CD8-positive, alpha-beta memory T cell (primary cell): ENCODE measurements around the gene WDR20. TPM values are rescaled to one million over a fixed set of nuclear protein-coding genes. Genes with fewer than 3 reads are reported as not detected.

Source experiments
- CTCF ChIA-PET: fragments of 350-600 bp; sonication (Branson Sonifier 250); formaldehyde crosslinking; loops from one replicate; lab custom pipeline; 2021; ENCODE audit warnings: antibody characterized with exemption; lab: Charles Lee
- POLR2A ChIA-PET: fragments of 350-600 bp; sonication (Branson Sonifier 250); formaldehyde crosslinking; loops from one replicate; lab custom pipeline; 2021; ENCODE audit warnings: antibody characterized with exemption; lab: Charles Lee
- DNase-seq, 5 donors: peaks; one replicate each; pipeline versions ENCODE4 v3.0.0 to v3.0.0-alpha.2; 2020 to 2022; ENCODE audit warnings: mixed read lengths in 1 of 5
- H3K27ac ChIP-seq: one replicate; pipeline ENCODE4 v1.7.0; 2013; ENCODE audit warnings: low read depth, mild to moderate bottlenecking, low read length, moderate library complexity
- H3K27me3 ChIP-seq: 2 replicates; pipeline ENCODE4 v1.7.0; 2013; ENCODE audit warnings: low read length, mild to moderate bottlenecking; ENCODE audit not compliant: insufficient read depth, poor library complexity, severe bottlenecking
- H3K36me3 ChIP-seq: 2 replicates; pipeline ENCODE4 v1.7.0; 2013; ENCODE audit warnings: mild to moderate bottlenecking, low read length, moderate library complexity; ENCODE audit not compliant: insufficient read depth
- H3K4me1 ChIP-seq: 2 replicates; pipeline ENCODE4 v1.7.0; 2013; ENCODE audit warnings: mild to moderate bottlenecking, low read length, moderate library complexity; ENCODE audit not compliant: insufficient read depth
- H3K4me3 ChIP-seq: 2 replicates; pipeline ENCODE4 v1.7.0; 2013; ENCODE audit warnings: mild to moderate bottlenecking, low read length
- H3K9me3 ChIP-seq: 2 replicates; pipeline ENCODE4 v1.7.0; 2013; ENCODE audit warnings: mild to moderate bottlenecking, low read length
- H3K27ac Mint-ChIP-seq, 8 donors: one replicate each; pipeline ENCODE4 v1.8.0; 2020 to 2021; ENCODE audit warnings: mixed read lengths in 8 of 8, mild to moderate bottlenecking in 6 of 8, inconsistent platforms in 3 of 8, moderate library complexity in 3 of 8
- H3K27me3 Mint-ChIP-seq, 2 donors: one replicate each; pipeline ENCODE4 v1.8.0; 2020 to 2021; ENCODE audit warnings: mixed read lengths in 2 of 2, mild to moderate bottlenecking in 1 of 2, moderate library complexity in 1 of 2
- H3K36me3 Mint-ChIP-seq, 3 donors: one replicate each; pipeline ENCODE4 v1.8.0; 2020 to 2021; ENCODE audit warnings: mixed read lengths in 3 of 3, inconsistent platforms in 1 of 3, mild to moderate bottlenecking in 1 of 3
- H3K4me1 Mint-ChIP-seq, 3 donors: one replicate each; pipeline ENCODE4 v1.8.0; 2020 to 2021; ENCODE audit warnings: mixed read lengths in 3 of 3, inconsistent platforms in 1 of 3, mild to moderate bottlenecking in 1 of 3
- H3K4me3 Mint-ChIP-seq, 7 donors: one replicate each; pipeline ENCODE4 v1.8.0; 2020 to 2021; ENCODE audit warnings: mixed read lengths in 7 of 7, mild to moderate bottlenecking in 6 of 7, moderate library complexity in 4 of 7, inconsistent platforms in 2 of 7
- H3K9me3 Mint-ChIP-seq, 5 donors: one replicate each; pipeline ENCODE4 v1.8.0; 2020 to 2022; ENCODE audit warnings: mixed read lengths in 5 of 5, mild to moderate bottlenecking in 3 of 5, moderate library complexity in 2 of 5, inconsistent platforms in 1 of 5
- polyA plus RNA-seq: library from polyadenylated mRNA; unstranded; fragments of 300-500 nt; fragmentation: Illumina TruSeq; gene quantifications from one replicate; pipeline ENCODE4 v1.2.3, GENCODE V29; 2021
- total RNA-seq, 2 experiments: library from RNA; stranded (reverse); gene quantifications; one replicate each; pipeline ENCODE4 v1.2.3, GENCODE V29; 2021

WDR20 gene
- total and polyA plus RNA-seq, 3 experiments from 2014 or later: 16.8 to 35.2 (median 32.8) TPM

GRCh38 chr14:102210421-102211042, 70.8 kb downstream of the WDR20 start:
- POLR2A ChIA-PET: no interaction called here
- Mint-ChIP-seq H3K4me1 (peaks cover 3 to 7% (median 6%) of the 10 kb centered on the region in 3 donors), H3K27ac (no peak overlapping the region), H3K9me3 (no peaks in the 10 kb centered on the region), H3K4me3 (no peak overlapping the region), H3K27me3 (no peaks in the 10 kb centered on the region), H3K36me3 (peaks cover 0 to 82% (median 12%) of the 10 kb centered on the region in 3 donors)
- Histone ChIP-seq H3K9me3 (no peaks in the 10 kb centered on the region), H3K27ac (no peak overlapping the region), H3K4me1 (no peaks in the 10 kb centered on the region), H3K4me3 (no peak overlapping the region), H3K36me3 (peaks cover 12% of the 10 kb centered on the region), H3K27me3 (no peaks in the 10 kb centered on the region)
- CTCF ChIA-PET: no interaction called here
- no peak for DNase-seq

- POLR2A ChIA-PET: no interaction called here
- H3K27me3 Mint-ChIP-seq: no peaks in the 10 kb centered on the region
- peaks cover 12% of the 10 kb centered on the region for H3K36me3 ChIP-seq
- no peaks in the 10 kb centered on the region for H3K27me3 ChIP-seq
- H3K36me3 Mint-ChIP-seq: peaks cover 0 to 77% (median 13%) of the 10 kb centered on the region in 3 donors
- H3K4me1 ChIP-seq: no peaks in the 10 kb centered on the region
- no peak overlapping the region for H3K4me3 ChIP-seq
- no peak for DNase-seq
- no peak overlapping the region for H3K27ac Mint-ChIP-seq
- H3K9me3 ChIP-seq: no peaks in the 10 kb centered on the region
- CTCF ChIA-PET: no interaction called here
- no peaks in the 10 kb centered on the region for H3K9me3 Mint-ChIP-seq
- peaks cover 0 to 7% (median 5%) of the 10 kb centered on the region in 3 donors for H3K4me1 Mint-ChIP-seq
- H3K27ac ChIP-seq: no peak overlapping the region
- H3K4me3 Mint-ChIP-seq: no peak overlapping the region
These were observed 71.5 kb downstream of the WDR20 start for GRCh38 chr14:102211240-102211639.

- Mint-ChIP-seq H3K4me3 (no peak overlapping the region), H3K36me3 (peaks cover 0 to 72% (median 10%) of the 10 kb centered on the region in 3 donors), H3K9me3 (no peaks in the 10 kb centered on the region), H3K27ac (no peak overlapping the region), H3K27me3 (no peaks in the 10 kb centered on the region), H3K4me1 (peaks cover 3 to 7% (median 5%) of the 10 kb centered on the region in 3 donors)
- H3K36me3 ChIP-seq: peaks cover 12% of the 10 kb centered on the region
- ChIA-PET CTCF (no interaction called here), POLR2A (no interaction called here)
- H3K27me3 ChIP-seq: no peaks in the 10 kb centered on the region
- no peak overlapping the region for H3K27ac ChIP-seq
- no peak overlapping the region for H3K4me3 ChIP-seq
- H3K9me3 ChIP-seq: no peaks in the 10 kb centered on the region
- no peak for DNase-seq
- H3K4me1 ChIP-seq: no peaks in the 10 kb centered on the region
These were observed 72.7 kb downstream of the WDR20 start for GRCh38 chr14:102212356-102212755.

- Histone ChIP-seq H3K4me1 (no peaks in the 10 kb centered on the region), H3K9me3 (no peaks in the 10 kb centered on the region), H3K36me3 (peaks cover 12% of the 10 kb centered on the region), H3K27ac (no peak overlapping the region), H3K4me3 (no peak overlapping the region), H3K27me3 (no peaks in the 10 kb centered on the region)
- ChIA-PET POLR2A (no interaction called here), CTCF (no interaction called here)
- no peak for DNase-seq
- H3K9me3 Mint-ChIP-seq: no peaks in the 10 kb centered on the region
- peak overlapping the region in 1 of 8 donors; percentile 32 for H3K27ac Mint-ChIP-seq
- peaks cover 0 to 70% (median 8%) of the 10 kb centered on the region in 3 donors for H3K36me3 Mint-ChIP-seq
- H3K4me1 Mint-ChIP-seq: peaks cover 7% of the 10 kb centered on the region in 3 donors
- no peak overlapping the region for H3K4me3 Mint-ChIP-seq
- H3K27me3 Mint-ChIP-seq: no peaks in the 10 kb centered on the region
These were observed 73.1 kb downstream of the WDR20 start for GRCh38 chr14:102212845-102213244.

GRCh38 chr14:102213470-102213869, 73.8 kb downstream of the WDR20 start:
- Mint-ChIP-seq H3K36me3 (peaks cover 0 to 67% (median 8%) of the 10 kb centered on the region in 3 donors), H3K4me1 (peaks cover 7% of the 10 kb centered on the region in 3 donors), H3K4me3 (no peak overlapping the region), H3K27ac (no peak overlapping the region), H3K27me3 (no peaks in the 10 kb centered on the region), H3K9me3 (no peaks in the 10 kb centered on the region)
- Histone ChIP-seq H3K4me1 (no peaks in the 10 kb centered on the region), H3K27me3 (no peaks in the 10 kb centered on the region), H3K36me3 (peaks cover 12% of the 10 kb centered on the region), H3K9me3 (no peaks in the 10 kb centered on the region), H3K27ac (no peak overlapping the region), H3K4me3 (no peak overlapping the region)
- ChIA-PET CTCF (no interaction called here), POLR2A (no interaction called here)
- DNase-seq: no peak

- peaks cover 0 to 63% (median 8%) of the 10 kb centered on the region in 3 donors for H3K36me3 Mint-ChIP-seq
- Histone ChIP-seq H3K27ac (no peak overlapping the region), H3K9me3 (no peaks in the 10 kb centered on the region), H3K4me3 (no peak overlapping the region), H3K36me3 (peaks cover 12% of the 10 kb centered on the region), H3K27me3 (no peaks in the 10 kb centered on the region), H3K4me1 (no peaks in the 10 kb centered on the region)
- CTCF ChIA-PET: interaction anchor here (0.7 kb wide), 1 partner anchor 24 kb away, joined by 3 read pairs; no protein-coding TSS in a partner anchor
- H3K4me1 Mint-ChIP-seq: peaks cover 5 to 7% (median 7%) of the 10 kb centered on the region in 3 donors
- no peak for DNase-seq
- POLR2A ChIA-PET: no interaction called here
- no peaks in the 10 kb centered on the region for H3K9me3 Mint-ChIP-seq
- H3K4me3 Mint-ChIP-seq: no peak overlapping the region
- no peaks in the 10 kb centered on the region for H3K27me3 Mint-ChIP-seq
- H3K27ac Mint-ChIP-seq: no peak overlapping the region
These were observed 74.4 kb downstream of the WDR20 start for GRCh38 chr14:102213984-102214658.

- Mint-ChIP-seq H3K4me3 (no peak overlapping the region), H3K27ac (no peak overlapping the region), H3K36me3 (peaks cover 0 to 59% (median 2%) of the 10 kb centered on the region in 3 donors), H3K4me1 (peaks cover 4 to 7% (median 6%) of the 10 kb centered on the region in 3 donors), H3K27me3 (no peaks in the 10 kb centered on the region), H3K9me3 (no peaks in the 10 kb centered on the region)
- Histone ChIP-seq H3K4me1 (no peaks in the 10 kb centered on the region), H3K4me3 (no peak overlapping the region), H3K9me3 (no peaks in the 10 kb centered on the region), H3K27me3 (no peaks in the 10 kb centered on the region), H3K36me3 (peaks cover 4% of the 10 kb centered on the region), H3K27ac (no peak overlapping the region)
- ChIA-PET CTCF (interaction anchor here (0.7 kb wide), 1 partner anchor 25 kb away, joined by 3 read pairs; no protein-coding TSS in a partner anchor), POLR2A (no interaction called here)
- DNase-seq: no peak
These were observed 75.4 kb downstream of the WDR20 start for GRCh38 chr14:102215071-102215470.

GRCh38 chr14:102215576-102216250, 76.0 kb downstream of the WDR20 start:
- H3K4me3 Mint-ChIP-seq: no peak overlapping the region
- Histone ChIP-seq H3K4me3 (no peak overlapping the region), H3K27me3 (no peaks in the 10 kb centered on the region), H3K9me3 (no peaks in the 10 kb centered on the region), H3K4me1 (no peaks in the 10 kb centered on the region), H3K27ac (no peak overlapping the region), H3K36me3 (no peaks in the 10 kb centered on the region)
- peaks cover 0 to 54% (median 2%) of the 10 kb centered on the region in 3 donors for H3K36me3 Mint-ChIP-seq
- CTCF ChIA-PET: no interaction called here
- peaks cover 2 to 7% (median 6%) of the 10 kb centered on the region in 3 donors for H3K4me1 Mint-ChIP-seq
- DNase-seq: no peak
- no peaks in the 10 kb centered on the region for H3K27me3 Mint-ChIP-seq
- POLR2A ChIA-PET: no interaction called here
- no peaks in the 10 kb centered on the region for H3K9me3 Mint-ChIP-seq
- H3K27ac Mint-ChIP-seq: peak overlapping the region in 2 of 8 donors; percentile 7 to 46
